Measurements from ENCODE around the gene ZP1.

Gene ZP1

DNA sequence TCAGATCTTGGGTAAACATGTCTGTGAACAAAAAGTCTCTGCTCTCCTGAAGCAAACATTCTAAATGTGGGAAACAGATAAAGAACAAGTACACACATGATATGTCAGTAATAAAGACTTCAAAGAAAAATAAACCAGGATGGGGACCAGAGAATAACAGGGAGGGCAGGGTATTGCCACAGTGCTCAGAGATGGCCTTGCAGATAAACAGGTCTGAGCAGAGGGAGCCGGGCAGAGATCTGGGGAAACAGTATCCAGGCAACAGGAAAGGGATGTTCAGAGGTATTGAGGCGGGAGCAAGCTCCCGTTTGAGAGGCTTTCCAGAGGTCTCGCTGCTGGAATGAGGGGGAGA, 22.5 kb upstream of the ZP1 start:
- TF ChIP-seq, protein P1, sequence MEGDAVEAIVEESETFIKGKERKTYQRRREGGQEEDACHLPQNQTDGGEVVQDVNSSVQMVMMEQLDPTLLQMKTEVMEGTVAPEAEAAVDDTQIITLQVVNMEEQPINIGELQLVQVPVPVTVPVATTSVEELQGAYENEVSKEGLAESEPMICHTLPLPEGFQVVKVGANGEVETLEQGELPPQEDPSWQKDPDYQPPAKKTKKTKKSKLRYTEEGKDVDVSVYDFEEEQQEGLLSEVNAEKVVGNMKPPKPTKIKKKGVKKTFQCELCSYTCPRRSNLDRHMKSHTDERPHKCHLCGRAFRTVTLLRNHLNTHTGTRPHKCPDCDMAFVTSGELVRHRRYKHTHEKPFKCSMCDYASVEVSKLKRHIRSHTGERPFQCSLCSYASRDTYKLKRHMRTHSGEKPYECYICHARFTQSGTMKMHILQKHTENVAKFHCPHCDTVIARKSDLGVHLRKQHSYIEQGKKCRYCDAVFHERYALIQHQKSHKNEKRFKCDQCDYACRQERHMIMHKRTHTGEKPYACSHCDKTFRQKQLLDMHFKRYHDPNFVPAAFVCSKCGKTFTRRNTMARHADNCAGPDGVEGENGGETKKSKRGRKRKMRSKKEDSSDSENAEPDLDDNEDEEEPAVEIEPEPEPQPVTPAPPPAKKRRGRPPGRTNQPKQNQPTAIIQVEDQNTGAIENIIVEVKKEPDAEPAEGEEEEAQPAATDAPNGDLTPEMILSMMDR (IDR thresholded peaks at IDR 0.05; ENCODE audit: low read depth, low read length, missing control alignments), result no peak
- H3K4me3 ChIP-seq (ENCODE audit: low read depth, low read length), result peak overlapping the region; percentile 93
- DNase-seq (ENCODE audit: low read depth), result no peak
- in situ Hi-C loops (cut with HindIII; ENCODE audit: low sequenced_read_pairs), result no loop called here

DNA sequence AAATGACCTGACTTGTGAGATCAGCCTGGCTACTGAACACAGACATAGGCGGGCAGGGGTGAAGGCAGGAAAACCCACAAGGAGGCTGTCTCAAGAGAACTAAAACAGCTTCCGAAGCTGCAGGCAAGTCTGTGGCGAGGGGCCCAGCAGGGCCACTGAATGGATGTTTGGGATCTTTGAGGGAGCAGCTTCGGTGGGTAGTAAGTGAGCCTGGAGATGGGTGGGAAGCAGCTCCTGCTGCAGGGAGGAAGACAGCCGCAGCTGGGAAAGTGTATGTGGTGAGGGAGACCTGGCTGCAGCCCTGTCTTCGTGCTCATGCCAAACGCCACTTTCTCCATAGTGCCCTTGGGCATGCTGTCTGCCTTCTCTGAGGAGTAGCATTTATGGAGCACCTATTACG, 22.0 kb upstream of the ZP1 start:
- peak overlapping the region; percentile 93 for H3K4me3 ChIP-seq (ENCODE audit: low read depth, low read length)
- TF ChIP-seq, protein P1 (IDR thresholded peaks at IDR 0.05; ENCODE audit: low read depth, low read length, missing control alignments), result no peak
- in situ Hi-C loops (cut with HindIII; ENCODE audit: low sequenced_read_pairs), result no loop called here
- no peak for DNase-seq (ENCODE audit: low read depth)

DNA sequence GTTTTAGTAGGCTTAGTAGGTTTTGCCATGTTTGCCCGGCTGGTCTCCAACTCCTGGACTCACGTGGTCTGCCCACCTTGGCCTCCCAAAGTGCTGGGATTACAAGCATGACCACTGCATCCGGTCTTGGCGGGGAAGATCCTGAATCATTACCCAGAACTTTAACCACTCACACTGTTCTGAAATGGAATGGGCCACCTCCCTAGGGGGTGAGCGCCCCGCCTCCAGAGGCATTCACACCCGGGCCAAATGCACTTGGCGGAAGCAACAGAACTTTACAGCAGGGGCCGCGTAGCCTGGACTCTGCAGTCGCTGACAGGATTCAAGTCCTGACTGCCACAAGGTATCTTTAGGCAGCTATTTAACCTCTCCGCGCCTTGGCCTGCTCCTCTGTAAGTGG, 20.1 kb upstream of the ZP1 start:
- peak; percentile 67 for DNase-seq (ENCODE audit: low read depth)
- in situ Hi-C loops (cut with HindIII; ENCODE audit: low sequenced_read_pairs), result no loop called here
- TF ChIP-seq, protein P1 (IDR thresholded peaks at IDR 0.05; ENCODE audit: low read depth, low read length, missing control alignments), result no peak
- no peak overlapping the region for H3K4me3 ChIP-seq (ENCODE audit: low read depth, low read length)

DNA sequence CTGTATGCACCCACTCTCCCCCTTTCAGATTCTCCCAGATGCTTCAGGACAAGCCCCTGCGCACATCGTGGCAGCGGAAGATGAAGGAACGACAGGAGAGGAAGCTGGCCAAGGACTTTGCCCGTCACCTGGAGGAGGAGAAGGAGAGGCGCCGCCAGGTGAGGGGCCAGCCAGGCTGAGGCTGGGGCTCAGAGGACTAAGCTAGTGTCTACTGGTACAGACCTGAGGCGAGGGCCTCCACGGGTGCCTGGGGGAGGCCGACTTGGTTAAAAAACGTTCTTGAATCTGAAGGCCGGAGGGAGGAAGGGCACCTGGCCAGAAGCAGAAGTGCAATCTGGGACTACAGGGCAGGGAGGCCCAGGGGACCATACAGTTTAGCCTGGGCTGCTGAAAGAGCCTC, 19.4 kb upstream of the ZP1 start:
- TF ChIP-seq, protein P1 (IDR thresholded peaks at IDR 0.05; ENCODE audit: low read depth, low read length, missing control alignments), result no peak
- no peak for DNase-seq (ENCODE audit: low read depth)
- no peak overlapping the region for H3K4me3 ChIP-seq (ENCODE audit: low read depth, low read length)
- in situ Hi-C loops (cut with HindIII; ENCODE audit: low sequenced_read_pairs), result no loop called here

DNA sequence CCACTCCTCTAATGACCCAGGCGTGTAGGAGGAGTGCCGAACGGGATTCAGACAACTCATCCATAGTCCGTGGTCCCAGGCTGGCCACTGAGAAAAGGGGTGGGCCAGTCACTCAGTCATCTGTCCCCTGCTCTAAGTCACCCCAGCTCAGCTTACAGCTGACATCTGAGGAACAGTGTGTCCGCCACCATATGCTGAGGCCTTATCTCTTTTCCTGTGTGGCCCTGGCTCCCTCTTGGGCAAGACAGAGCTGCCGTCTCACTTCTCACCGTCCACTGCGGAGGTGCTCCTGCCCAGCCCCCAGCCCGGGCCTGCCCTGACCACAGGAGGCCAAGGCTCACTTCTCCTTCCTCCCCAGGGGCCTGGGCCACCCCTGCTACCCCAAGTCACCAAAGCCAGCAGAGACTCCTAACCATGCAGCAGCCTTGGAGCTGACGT, 18.6 kb upstream of the ZP1 start:
- in situ Hi-C loops (cut with HindIII; ENCODE audit: low sequenced_read_pairs), result no loop called here
- TF ChIP-seq, protein P1 (IDR thresholded peaks at IDR 0.05; ENCODE audit: low read depth, low read length, missing control alignments), result no peak
- H3K4me3 ChIP-seq (ENCODE audit: low read depth, low read length), result no peak overlapping the region
- no peak for DNase-seq (ENCODE audit: low read depth)

DNA sequence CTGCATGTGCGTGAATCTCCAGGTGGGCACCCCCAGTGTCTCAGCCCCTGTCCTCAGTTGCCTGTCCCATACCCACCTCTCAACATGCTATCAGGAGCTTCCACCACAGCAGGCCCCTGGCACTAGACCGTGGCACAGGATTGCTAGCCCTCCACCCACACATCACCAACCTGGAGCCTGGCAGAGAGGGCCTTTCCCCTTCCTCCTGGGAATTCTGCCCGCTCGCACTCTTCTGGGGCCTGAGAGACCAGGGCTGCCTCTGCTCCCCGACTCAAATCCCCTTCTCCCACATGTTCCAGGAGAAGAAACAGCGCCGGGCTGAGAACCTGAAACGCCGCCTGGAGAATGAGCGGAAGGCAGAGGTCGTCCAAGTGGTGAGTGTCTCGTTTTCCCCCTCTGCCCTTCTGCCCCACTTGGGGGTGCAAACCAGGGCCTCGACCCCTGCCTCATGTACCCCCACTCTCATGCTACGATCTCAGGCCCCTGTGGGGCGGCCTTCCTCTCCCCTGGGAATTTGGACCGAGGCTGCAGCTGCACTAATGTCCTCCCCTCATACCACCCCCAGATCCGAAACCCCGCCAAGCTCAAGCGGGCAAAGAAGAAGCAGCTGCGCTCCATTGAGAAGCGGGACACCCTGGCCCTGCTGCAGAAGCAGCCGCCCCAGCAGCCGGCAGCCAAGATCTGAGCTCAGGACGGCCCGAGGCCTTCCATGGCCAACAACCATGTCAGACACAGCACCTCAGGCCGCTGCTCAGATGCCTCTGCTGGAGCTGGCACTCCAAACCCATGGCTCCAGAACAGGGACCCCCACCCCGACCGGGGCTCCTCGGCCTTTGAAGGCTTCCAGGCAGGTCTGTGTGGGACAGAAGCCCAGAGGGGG, 17.5 kb upstream of the ZP1 start:
- no peak for DNase-seq (ENCODE audit: low read depth)
- in situ Hi-C loops (cut with HindIII; ENCODE audit: low sequenced_read_pairs), result no loop called here
- no peak overlapping the region for H3K4me3 ChIP-seq (ENCODE audit: low read depth, low read length)
- TF ChIP-seq, protein P1 (IDR thresholded peaks at IDR 0.05; ENCODE audit: low read depth, low read length, missing control alignments), result no peak

All from astrocyte of the cerebellum (primary cell).